ENCODE results near the gene THRB. TPM values are rescaled to one million over a fixed set of nuclear protein-coding genes. Genes with fewer than 3 reads are reported as not detected.

Gene THRB
- total RNA-seq, 2 donors from 2014 or later = 6.7 to 6.9 TPM

GRCh38 chr3:24378313-24378712 lies 116.3 kb downstream of the THRB start:
- Histone ChIP-seq H3K4me1 (peaks cover 50% of the 10 kb centered on the region), H3K9me3 (no peaks in the 10 kb centered on the region), H3K27ac (peak overlapping the region in 1 of 4 donors; percentile 70), H3K4me3 (no peak overlapping the region), H3K36me3 (replicated peaks in 1 of 2; ENCODE audit: insufficient read depth in 1 of 2, low read depth in 2 of 2) (no peaks in the 10 kb centered on the region), H3K27me3 (no peaks in the 10 kb centered on the region)
- TF ChIP-seq CTCF (IDR thresholded peaks at IDR 0.05) (no peak), POLR2A (IDR thresholded peaks at IDR 0.05) (no peak)
- WGBS, 2 donors = 28 to 48% methylated on average over 3 of the region's 3 CpGs
- ATAC-seq = no peak
- DNase-seq = no peak
- intact Hi-C loops (cut with DNase I) = no loop called here

- peak; percentile 39 for ATAC-seq
- TF ChIP-seq CTCF (IDR thresholded peaks at IDR 0.05) = no peak
- no peak for TF ChIP-seq POLR2A (IDR thresholded peaks at IDR 0.05)
- Histone ChIP-seq H3K4me3 (no peak overlapping the region), H3K4me1 (peaks cover 59% of the 10 kb centered on the region), H3K36me3 (replicated peaks in 1 of 2; ENCODE audit: insufficient read depth in 1 of 2, low read depth in 2 of 2) (no peaks in the 10 kb centered on the region), H3K9me3 (no peaks in the 10 kb centered on the region), H3K27me3 (no peaks in the 10 kb centered on the region), H3K27ac (peak overlapping the region in 3 of 4 donors; percentile 24 to 70 (median 44))
- intact Hi-C loops (cut with DNase I) = no loop called here
- DNase-seq = no peak
These were observed 117.2 kb downstream of the THRB start for GRCh38 chr3:24377218-24377993.

DNA sequence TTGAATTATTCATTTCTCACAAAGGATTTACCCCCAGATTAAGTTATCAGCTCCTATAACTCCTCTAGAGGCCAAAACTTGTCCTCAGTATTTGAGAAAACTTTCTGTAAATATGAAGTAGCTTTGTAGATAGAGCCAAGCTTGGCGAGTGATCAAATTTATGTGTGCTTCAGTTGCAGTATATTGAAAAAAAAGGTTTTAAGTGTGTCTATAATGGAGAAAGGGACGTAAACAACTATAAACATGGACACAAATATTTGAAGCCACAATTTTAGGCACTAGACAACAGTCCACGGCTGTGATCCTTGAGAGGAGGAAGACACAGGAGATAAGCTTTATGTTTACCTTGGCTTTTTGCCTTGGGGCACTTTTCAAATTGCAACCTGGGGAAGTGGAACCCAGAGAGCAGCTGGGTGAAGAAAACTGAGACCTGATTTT lies 118.7 kb downstream of the THRB start:
- Histone ChIP-seq H3K4me3 (no peak overlapping the region), H3K27me3 (no peaks in the 10 kb centered on the region), H3K27ac (peak overlapping the region in 3 of 4 donors; percentile 22 to 70 (median 28)), H3K9me3 (no peaks in the 10 kb centered on the region), H3K36me3 (replicated peaks in 1 of 2; ENCODE audit: insufficient read depth in 1 of 2, low read depth in 2 of 2) (no peaks in the 10 kb centered on the region), H3K4me1 (peaks cover 62% of the 10 kb centered on the region)
- WGBS, 2 donors = 31 to 32% methylated on average over 3 of the region's 3 CpGs
- ATAC-seq (peak; percentile 51), DNase-seq (peak in 3 of 4 donors; percentile 37 to 56 (median 45))
- intact Hi-C loops (cut with DNase I) = no loop called here
- TF ChIP-seq POLR2A (IDR thresholded peaks at IDR 0.05) (no peak), CTCF (IDR thresholded peaks at IDR 0.05) (peak in 1 of 7 experiments; percentile 3)

GRCh38 chr3:24374801-24375200 lies 119.8 kb downstream of the THRB start:
- Histone ChIP-seq H3K36me3 (replicated peaks in 1 of 2; ENCODE audit: insufficient read depth in 1 of 2, low read depth in 2 of 2) (no peaks in the 10 kb centered on the region), H3K27ac (peak overlapping the region in 1 of 4 donors; percentile 65), H3K9me3 (no peaks in the 10 kb centered on the region), H3K4me3 (no peak overlapping the region), H3K4me1 (peaks cover 65% of the 10 kb centered on the region), H3K27me3 (no peaks in the 10 kb centered on the region)
- no peak for TF ChIP-seq CTCF (IDR thresholded peaks at IDR 0.05)
- TF ChIP-seq POLR2A (IDR thresholded peaks at IDR 0.05) = no peak
- 2 to 14% methylated on average over 1 of the region's 1 CpG for WGBS, 2 donors
- DNase-seq (no peak), ATAC-seq (no peak)
- intact Hi-C loops (cut with DNase I) = no loop called here
